GM23248 (cell line): ENCODE results near the gene GMPPA. TPM values are rescaled to one million over a fixed set of nuclear protein-coding genes. Genes with fewer than 3 reads are reported as not detected.

ENCODE experiments used
- DNase-seq: peaks from one replicate; pipeline ENCODE4 v3.0.0-alpha.2; 2015
- H2AFZ ChIP-seq: fragments of 200-600 bp; sonication (generic); 2 replicates; pipeline ENCODE4 v1.6.1; 2016; ENCODE audit warnings: antibody characterized with exemption
- H3F3A ChIP-seq: fragments of 200-600 bp; sonication (generic); 2 replicates; pipeline ENCODE4 v1.6.1; 2016; ENCODE audit warnings: mild to moderate bottlenecking, antibody characterized with exemption, mixed run types; ENCODE audit not compliant: insufficient read depth
- H3K27ac ChIP-seq: fragments of 200-600 bp; sonication (generic); 2 replicates; pipeline ENCODE4 v1.5.1; 2016; ENCODE audit warnings: mild to moderate bottlenecking
- H3K27me3 ChIP-seq: fragments of 200-600 bp; sonication (generic); replicated peaks from 2 replicates; pipeline ENCODE4 v1.6.1; 2016; ENCODE audit warnings: mild to moderate bottlenecking; ENCODE audit not compliant: insufficient read depth
- H3K36me3 ChIP-seq: fragments of 200-600 bp; sonication (generic); 2 replicates; pipeline ENCODE4 v1.6.1; 2016; ENCODE audit warnings: low read depth, mild to moderate bottlenecking
- H3K4me1 ChIP-seq: fragments of 200-600 bp; sonication (generic); 2 replicates; pipeline ENCODE4 v1.6.1; 2016; ENCODE audit warnings: mild to moderate bottlenecking; ENCODE audit not compliant: insufficient read depth
- H3K4me2 ChIP-seq: fragments of 200-600 bp; sonication (generic); one replicate; pipeline ENCODE4 v1.6.1; 2016; ENCODE audit warnings: mild to moderate bottlenecking; ENCODE audit not compliant: unreplicated experiment
- H3K4me3 ChIP-seq: fragments of 200-600 bp; sonication (generic); 2 replicates; pipeline ENCODE4 v1.5.1; 2016; ENCODE audit warnings: mild to moderate bottlenecking
- H3K79me2 ChIP-seq: fragments of 200-600 bp; sonication (generic); 2 replicates; pipeline ENCODE4 v1.6.1; 2016; ENCODE audit warnings: mild to moderate bottlenecking; ENCODE audit not compliant: insufficient read depth
- H3K9ac ChIP-seq: fragments of 200-600 bp; sonication (generic); 2 replicates; pipeline ENCODE4 v1.6.1; 2016; ENCODE audit warnings: mild to moderate bottlenecking
- H3K9me2 ChIP-seq: fragments of 200-600 bp; sonication (generic); 2 replicates; pipeline ENCODE4 v1.6.1; 2016; ENCODE audit warnings: mixed run types, mild to moderate bottlenecking, moderate library complexity; ENCODE audit not compliant: insufficient read depth
- H3K9me3 ChIP-seq: fragments of 200-600 bp; sonication (generic); one replicate; pipeline ENCODE4 v1.6.1; 2017; ENCODE audit warnings: low read depth
- H4K20me1 ChIP-seq: fragments of 200-600 bp; sonication (generic); 2 replicates; pipeline ENCODE4 v1.6.0; 2016; ENCODE audit not compliant: insufficient read depth
- EZH2 ChIP-seq: fragments of 200-600 bp; sonication (generic); IDR thresholded peaks from 2 replicates; pipeline ENCODE4 v1.6.1; 2018; ENCODE audit warnings: antibody characterized with exemption, mild to moderate bottlenecking; ENCODE audit not compliant: insufficient read depth, poor library complexity, severe bottlenecking
- EZH2phosphoT487 ChIP-seq: fragments of 200-600 bp; sonication (generic); IDR thresholded peaks from 2 replicates; pipeline ENCODE4 v1.6.1; 2018; ENCODE audit warnings: antibody characterized with exemption, moderate library complexity, mild to moderate bottlenecking, low read depth; ENCODE audit not compliant: insufficient read depth
- WGBS, 2 experiments: methylation state at CpG; one replicate each; pipeline ENCODE4 v1.1.6; 2015 to 2017; ENCODE audit warnings: low lambda C conversion rate in 2 of 2, low coverage in 1 of 2; ENCODE audit errors: missing lambda C conversion rate in 2 of 2; 5-methylcytosine and 5-hydroxymethylcytosine counted together
- in situ Hi-C: fragments of 300-500 bp; cut with MboI; formaldehyde crosslinking; loops from 2 replicates; pipeline ENCODE4 v1.15.0; 2020
- polyA plus RNA-seq: library from polyadenylated mRNA; unstranded; fragments of >200 nt; fragmentation: Nextera tagmentation; extraction: Ambion mirVana; gene quantifications from 2 replicates; pipeline ENCODE4 v1.2.1, GENCODE V29; 2016
- total RNA-seq: library from RNA; depleted of rRNA; stranded (reverse); fragments of >200 nt; shearing (Covaris generic); gene quantifications from 2 replicates; pipeline ENCODE4 v1.2.3, GENCODE V29; 2014

Gene GMPPA
- total and polyA plus RNA-seq, 2 experiments from 2014 or later: 60.6 to 65.6 TPM

DNA sequence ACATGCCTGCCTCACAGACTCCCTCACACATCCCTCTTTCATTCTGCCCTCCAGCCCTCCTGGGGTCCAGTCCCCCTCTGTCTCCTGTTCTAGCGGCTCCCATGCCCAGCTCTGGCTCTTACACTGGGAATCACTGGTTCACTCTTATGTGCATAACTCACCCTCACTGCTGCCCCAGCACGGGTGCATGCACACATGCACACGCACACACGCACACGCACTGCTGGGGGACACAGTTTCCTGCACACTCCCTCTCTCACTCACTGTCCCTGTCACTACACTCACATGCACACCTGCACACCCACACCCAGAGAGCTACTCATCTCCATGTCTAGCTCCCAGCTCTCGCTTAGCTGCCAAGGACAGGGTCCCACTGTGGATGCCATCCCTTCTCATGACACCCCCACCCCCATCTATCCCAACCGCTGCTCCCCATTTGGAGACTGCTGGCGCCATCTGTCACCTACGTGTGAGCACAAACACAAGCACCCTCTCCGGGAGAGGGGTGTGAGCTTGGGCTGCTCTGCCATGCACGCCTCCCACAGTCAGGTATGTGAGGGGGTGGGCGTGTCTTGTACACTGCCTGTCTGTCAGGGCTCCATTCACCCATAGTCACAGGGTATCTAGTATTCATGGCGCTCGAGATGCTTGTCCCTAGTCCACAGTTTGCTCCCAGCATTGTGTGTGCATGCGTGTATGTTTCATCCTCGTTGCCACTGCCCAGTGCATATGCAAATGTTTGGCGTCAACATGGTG lies 17.4 kb downstream of the GMPPA start:
- no peak overlapping the region for H3K27ac ChIP-seq
- no peak overlapping the region for H3K9ac ChIP-seq
- H3F3A ChIP-seq: no peaks in the 10 kb centered on the region
- in situ Hi-C loops: no loop called here
- no peak overlapping the region for H3K4me3 ChIP-seq
- no peaks in the 10 kb centered on the region for H4K20me1 ChIP-seq
- no peak for DNase-seq
- H3K4me2 ChIP-seq: no peak overlapping the region
- no peaks in the 10 kb centered on the region for H3K79me2 ChIP-seq
- TF ChIP-seq EZH2phosphoT487 (no peak), EZH2 (no peak)
- H3K9me3 ChIP-seq: no peaks in the 10 kb centered on the region
- 77% methylated on average over 17 of the region's 17 CpGs for WGBS, 2 experiments
- no peaks in the 10 kb centered on the region for H3K9me2 ChIP-seq
- peaks cover 17% of the 10 kb centered on the region for H3K27me3 ChIP-seq
- no peaks in the 10 kb centered on the region for H3K36me3 ChIP-seq
- H2AFZ ChIP-seq: no peak overlapping the region
- peaks cover 9% of the 10 kb centered on the region for H3K4me1 ChIP-seq

DNA sequence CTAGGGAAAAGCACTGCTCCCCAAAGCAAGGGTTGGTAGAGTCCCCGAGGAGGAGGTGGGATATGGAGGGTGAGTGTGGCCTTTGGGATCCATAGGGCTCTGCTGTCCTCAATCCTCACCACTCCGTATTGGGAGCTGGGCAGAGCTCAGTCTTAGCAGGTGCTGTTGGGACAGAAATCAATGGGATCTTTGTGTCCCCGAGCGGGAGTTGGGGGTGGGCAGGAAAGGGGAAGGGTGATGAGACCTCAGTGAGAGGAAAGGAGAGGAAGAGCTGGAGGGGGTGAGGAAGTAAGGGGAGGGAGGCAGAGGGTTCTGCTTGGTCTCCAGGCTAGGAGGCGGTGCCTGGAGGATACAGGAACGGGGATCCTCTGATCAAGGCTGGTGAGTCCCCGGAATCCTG lies 18.2 kb downstream of the GMPPA start:
- no peaks in the 10 kb centered on the region for H3K79me2 ChIP-seq
- no peaks in the 10 kb centered on the region for H3K9me3 ChIP-seq
- DNase-seq: no peak
- H3K4me1 ChIP-seq: peaks cover 17% of the 10 kb centered on the region
- in situ Hi-C loops: no loop called here
- no peaks in the 10 kb centered on the region for H3K36me3 ChIP-seq
- no peak overlapping the region for H2AFZ ChIP-seq
- no peaks in the 10 kb centered on the region for H4K20me1 ChIP-seq
- H3K9me2 ChIP-seq: no peaks in the 10 kb centered on the region
- H3K4me3 ChIP-seq: no peak overlapping the region
- TF ChIP-seq EZH2phosphoT487 (no peak), EZH2 (no peak)
- H3K9ac ChIP-seq: no peak overlapping the region
- peaks cover 17% of the 10 kb centered on the region for H3K27me3 ChIP-seq
- no peak overlapping the region for H3K4me2 ChIP-seq
- WGBS, 2 experiments: 84 to 91% methylated on average over 4 to 7 of the region's 7 CpGs
- no peak overlapping the region for H3K27ac ChIP-seq
- H3F3A ChIP-seq: peaks cover 3% of the 10 kb centered on the region; the same call in 1 of the 2 replicates

DNA sequence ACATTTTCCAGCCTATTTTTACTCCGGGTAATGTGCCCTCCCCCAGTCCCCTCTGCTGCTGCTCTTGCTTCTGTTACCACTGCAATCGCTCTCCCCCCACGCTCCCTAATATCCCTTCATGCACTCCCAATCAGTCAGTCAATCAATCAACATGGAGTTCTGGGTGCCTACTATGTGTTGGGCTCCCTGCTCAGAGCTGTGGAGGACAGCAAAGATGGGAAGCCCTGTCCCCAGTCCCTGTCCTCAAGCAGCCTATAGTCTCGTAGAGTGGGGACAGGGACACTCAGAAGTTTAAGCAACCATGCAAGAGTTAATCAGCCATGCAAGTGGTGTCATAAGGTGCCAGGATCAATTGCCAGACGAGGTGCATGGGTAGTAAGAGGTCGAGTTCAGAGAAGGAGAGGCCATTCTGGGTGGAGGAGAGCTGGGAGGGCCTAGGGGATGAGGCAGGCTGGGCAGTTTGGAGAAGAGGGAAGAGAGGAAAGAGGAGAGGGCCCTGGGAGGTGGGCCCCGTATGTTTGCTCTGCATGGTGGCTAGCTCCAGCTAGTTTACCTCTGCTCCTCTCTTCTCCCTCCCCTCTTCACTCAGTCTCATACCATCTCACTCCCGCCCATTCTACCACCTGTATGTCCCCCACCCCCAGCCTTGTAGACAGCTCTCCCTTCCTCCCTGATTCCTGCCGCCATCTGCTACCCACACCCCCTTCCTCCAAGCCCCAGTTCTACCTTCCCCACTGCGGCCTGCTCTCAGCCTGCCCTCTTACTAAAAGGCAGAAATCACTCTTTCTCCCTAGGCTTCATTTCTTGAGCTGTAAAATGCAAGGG lies 19.5 kb downstream of the GMPPA start:
- WGBS, 2 experiments: 60 to 67% methylated on average over 9 to 10 of the region's 10 CpGs
- H3K9me3 ChIP-seq: no peaks in the 10 kb centered on the region
- peaks cover 19% of the 10 kb centered on the region for H3K4me1 ChIP-seq
- no peaks in the 10 kb centered on the region for H3K9me2 ChIP-seq
- peaks cover 12% of the 10 kb centered on the region for H3K27me3 ChIP-seq
- in situ Hi-C loops: no loop called here
- H3K9ac ChIP-seq: no peak overlapping the region
- no peaks in the 10 kb centered on the region for H3K79me2 ChIP-seq
- no peak overlapping the region for H3K27ac ChIP-seq
- H3K36me3 ChIP-seq: no peaks in the 10 kb centered on the region
- H3K4me3 ChIP-seq: no peak overlapping the region
- DNase-seq: no peak
- TF ChIP-seq EZH2phosphoT487 (no peak), EZH2 (no peak)
- H3K4me2 ChIP-seq: no peak overlapping the region
- no peaks in the 10 kb centered on the region for H4K20me1 ChIP-seq
- H3F3A ChIP-seq: peaks cover 5% of the 10 kb centered on the region; the same call in 1 of the 2 replicates
- H2AFZ ChIP-seq: no peak overlapping the region

DNA sequence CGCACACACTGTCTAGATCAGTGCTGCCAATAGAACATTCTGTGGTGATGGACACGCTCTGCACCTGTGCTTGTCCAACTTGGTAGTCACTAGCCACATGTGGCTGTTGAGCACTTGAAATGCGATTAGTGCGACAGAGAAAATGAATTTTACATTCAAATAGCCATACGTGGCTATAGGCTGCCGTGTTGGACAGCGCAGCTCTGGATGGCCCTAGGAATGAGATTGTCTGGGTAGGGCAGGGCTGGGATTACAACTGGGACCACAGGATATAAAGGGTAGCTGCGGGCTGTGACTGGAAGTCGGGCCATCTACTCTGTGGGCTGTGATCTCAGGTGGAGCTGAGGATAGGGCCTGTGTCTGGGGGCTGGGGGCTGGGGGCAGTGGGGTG lies 20.8 kb downstream of the GMPPA start:
- H3K9me3 ChIP-seq: no peaks in the 10 kb centered on the region
- H4K20me1 ChIP-seq: no peaks in the 10 kb centered on the region
- no peak overlapping the region for H3K4me3 ChIP-seq
- H3K9ac ChIP-seq: no peak overlapping the region
- H3K27me3 ChIP-seq: no peaks in the 10 kb centered on the region
- WGBS, 2 experiments: 92% methylated on average over 9 of the region's 9 CpGs
- no peak overlapping the region for H3K4me2 ChIP-seq
- H2AFZ ChIP-seq: no peak overlapping the region
- H3K9me2 ChIP-seq: no peaks in the 10 kb centered on the region
- H3F3A ChIP-seq: peaks cover 5% of the 10 kb centered on the region; the same call in 1 of the 2 replicates
- TF ChIP-seq EZH2phosphoT487 (no peak), EZH2 (no peak)
- in situ Hi-C loops: no loop called here
- no peaks in the 10 kb centered on the region for H3K79me2 ChIP-seq
- peaks cover 19% of the 10 kb centered on the region for H3K4me1 ChIP-seq
- H3K27ac ChIP-seq: no peak overlapping the region
- H3K36me3 ChIP-seq: no peaks in the 10 kb centered on the region
- no peak for DNase-seq
